K562 (cell line): ENCODE results near the gene NINL. TPM values are rescaled to one million over a fixed set of nuclear protein-coding genes. Genes with fewer than 3 reads are reported as not detected.
A peak's percentile ranks its signal among the peaks of the same experiment; 100 is the strongest.

Experiments
- ATAC-seq: fragments of 200-7000 bp; cut with Tn5 transposase; 3 replicates; pipeline ENCODE4 v1.9.1; 2020; ENCODE audit warnings: moderate library complexity
- BruUV-seq: library from RNA; stranded (reverse); fragments of 400-500 nt; replicated peaks from 2 replicates; lab custom pipeline; 2021; lab: Mats Ljungman, UMichigan
- CTCF ChIA-PET: fragments of 300-600 bp; formaldehyde crosslinking; extraction: SDS; loops from one replicate; lab custom pipeline; 2021; ENCODE audit warnings: low intra/inter-chr PET ratio; lab: Yijun Ruan, JAX
- POLR2A ChIA-PET: fragments of 300-600, 350-650 bp; sonication (Branson Sonifier 250); formaldehyde crosslinking; extraction: SDS; loops from one replicate; lab custom pipeline; 2021; ENCODE audit warnings: antibody characterized with exemption, inconsistent platforms; lab: Yijun Ruan, JAX
- DNase-seq, 4 experiments: peaks; one replicate each; pipeline versions ENCODE4 v3.0.0 to v3.0.0-alpha.2; 2011 to 2018; ENCODE audit warnings: low spot score in 3 of 4, mixed read lengths in 3 of 4; ENCODE audit errors: extremely low read depth in 1 of 4
- FAIRE-seq: peaks from 2 replicates; lab custom pipeline; 2011; peaks lifted over from hg19 to GRCh38; lab: Jason Lieb, UNC
- H2AFZ ChIP-seq: 2 replicates; pipeline ENCODE4 v1.6.0; 2011; ENCODE audit warnings: low read depth, low read length, control low read depth, inconsistent platforms
- H3K27ac ChIP-seq: fragments of 200-600 bp; 3 replicates; pipeline ENCODE4 v1.8.0; 2011; ENCODE audit warnings: low read depth, mild to moderate bottlenecking, control low read depth, inconsistent platforms, low read length, moderate library complexity, mixed read lengths; ENCODE audit errors: extremely low read depth
- H3K27me3 ChIP-seq, 2 experiments: fragments of 300-600 bp in 1 of 2; 2 replicates in 1 of 2; 3 replicates in 1 of 2; pipeline versions ENCODE4 v1.6.0 to v1.8.0; 2011; ENCODE audit warnings: inconsistent platforms in 2 of 2, low read length in 2 of 2, mild to moderate bottlenecking in 1 of 2, mixed read lengths in 1 of 2, moderate library complexity in 1 of 2; ENCODE audit not compliant: control insufficient read depth in 2 of 2, insufficient read depth in 2 of 2
- H3K36me3 ChIP-seq: fragments of 300-600 bp; 3 replicates; pipeline ENCODE4 v1.8.0; 2011; ENCODE audit warnings: mild to moderate bottlenecking, low read length, inconsistent platforms; ENCODE audit not compliant: control insufficient read depth, insufficient read depth
- H3K4me1 ChIP-seq, 2 experiments: fragments of 200-600 bp in 1 of 2; replicated peaks in 1 of 2; 2 replicates in 1 of 2; 3 replicates in 1 of 2; pipeline versions ENCODE4 v1.5.1 to v1.8.0; 2011; ENCODE audit warnings: inconsistent platforms in 2 of 2, low read length in 2 of 2, mild to moderate bottlenecking in 1 of 2, mixed read lengths in 1 of 2, moderate library complexity in 1 of 2; ENCODE audit not compliant: control insufficient read depth in 2 of 2, insufficient read depth in 2 of 2
- H3K4me2 ChIP-seq: 2 replicates; pipeline ENCODE4 v1.6.1; 2011; ENCODE audit warnings: low read length, control low read depth, inconsistent platforms, mixed read lengths; ENCODE audit not compliant: insufficient read depth
- H3K4me3 ChIP-seq: fragments of 200-600 bp; sonication (generic), shearing (Covaris generic); 2 replicates; pipeline ENCODE4 v1.5.1; 2016; ENCODE audit warnings: control low read depth, inconsistent platforms
- H3K79me2 ChIP-seq: fragments of 200-600 bp; 3 replicates; pipeline ENCODE4 v1.8.0; 2011; ENCODE audit warnings: low read length, inconsistent platforms; ENCODE audit not compliant: control insufficient read depth, insufficient read depth
- H3K9ac ChIP-seq, 2 experiments: 2 replicates each; pipeline versions ENCODE4 v1.6.0 to v1.6.1; 2011; ENCODE audit warnings: low read depth in 2 of 2, low read length in 2 of 2, control low read depth in 1 of 2, inconsistent platforms in 1 of 2, mild to moderate bottlenecking in 1 of 2, mixed read lengths in 1 of 2; ENCODE audit not compliant: insufficient read depth in 1 of 2
- H3K9me1 ChIP-seq: one replicate; pipeline ENCODE4 v1.6.0; 2011; ENCODE audit warnings: inconsistent platforms, mild to moderate bottlenecking, low read length, moderate library complexity; ENCODE audit not compliant: control insufficient read depth, insufficient read depth
- H3K9me3 ChIP-seq: replicated peaks from 2 replicates; pipeline ENCODE4 v1.5.1; 2011; ENCODE audit warnings: low read depth, low read length, inconsistent platforms; ENCODE audit not compliant: control insufficient read depth, insufficient read depth
- H4K20me1 ChIP-seq: replicated peaks from 2 replicates; pipeline ENCODE4 v1.6.1; 2011; ENCODE audit warnings: low read length, inconsistent platforms, mixed read lengths; ENCODE audit not compliant: control insufficient read depth, insufficient read depth
- CBFA2T3 ChIP-seq: fragments of 450-650 bp; IDR thresholded peaks from 2 replicates; pipeline ENCODE4 v1.6.1; 2017
- POLR2A ChIP-seq: fragments of 450-650 bp; conservative IDR thresholded peaks from 2 replicates; pipeline ENCODE4 v1.6.1; 2016
- PURB ChIP-seq: sonication (generic); formaldehyde crosslinking; IDR thresholded peaks from 2 replicates; pipeline ENCODE4 v1.9.0; 2021; ENCODE audit warnings: low read depth, mild to moderate bottlenecking, missing genetic modification reagents
- RBM34 ChIP-seq: fragments of 200-400 bp; formaldehyde crosslinking; IDR thresholded peaks from 2 replicates; pipeline ENCODE4 v1.6.1; 2018; ENCODE audit warnings: low read length, borderline replicate concordance; ENCODE audit not compliant: insufficient read depth
- TEAD2 ChIP-seq: fragments of 450-650 bp; IDR thresholded peaks from 2 replicates; pipeline ENCODE4 v1.6.1; 2016; ENCODE audit warnings: missing genetic modification characterization, control low read depth, missing compliant biosample characterization
- WGBS: fragments of 100-300 bp; shearing (Covaris generic); methylation state at CpG from one replicate; pipeline ENCODE4 v1.1.6; 2016; ENCODE audit warnings: low coverage, mixed read lengths; ENCODE audit not compliant: insufficient coverage; ENCODE audit errors: missing lambda C conversion rate; 5-methylcytosine and 5-hydroxymethylcytosine counted together
- in situ Hi-C: fragments of 300-500 bp; cut with MboI; formaldehyde crosslinking; loops from 4 replicates; pipeline ENCODE4 v1.15.0; 2018; ENCODE audit warnings: inconsistent platforms, mixed read lengths
- intact Hi-C: fragments of 100-400 bp; cut with micrococcal nuclease; formaldehyde crosslinking; loops from 2 replicates; pipeline ENCODE4 v1.14.2; 2022
- polyA plus RNA-seq, 8 experiments: library from polyadenylated mRNA; depleted of rRNA in 4 of 8; stranded (reverse) in 5 of 8; unstranded in 3 of 8; fragments of >200 nt; fragmentation: Nextera tagmentation in 2 of 8; fragmentation: Illumina TruSeq in 1 of 8; extraction: Ambion mirVana in 2 of 8; extraction: Trizol in 1 of 8; gene quantifications; 2 replicates each; pipeline versions ENCODE4 v1.2.1 to v1.2.3, GENCODE V29; 2011 to 2014; ENCODE audit warnings: inconsistent platforms in 1 of 8, missing spikeins in 1 of 8
- total RNA-seq, 7 experiments: library from RNA; depleted of rRNA in 6 of 7; stranded (reverse); fragments of >200 nt in 6 of 7; fragmentation: Illumina TruSeq in 2 of 7; extraction: Trizol in 2 of 7; gene quantifications; 2 replicates each; pipeline versions ENCODE4 v1.2.1 to v1.2.3, GENCODE V29; 2011 to 2021; ENCODE audit warnings: low replicate concordance in 1 of 7
- TF ChIP-seq, protein P1 (sequence below), 2 experiments: fragments of 450-650 bp; formaldehyde crosslinking in 1 of 2; IDR thresholded peaks; 2 replicates each; pipeline versions ENCODE4 v1.4.0 to v1.6.1; 2014 to 2020; ENCODE audit warnings: mild to moderate bottlenecking in 2 of 2, borderline replicate concordance in 1 of 2, low read depth in 1 of 2
- TF ChIP-seq, protein P2 (sequence below): sonication (generic); formaldehyde crosslinking; IDR thresholded peaks from 2 replicates; pipeline ENCODE4 v1.8.1; 2023; ENCODE audit warnings: mild to moderate bottlenecking, missing genetic modification reagents
- TF ChIP-seq, protein P3 (sequence below), 2 experiments: fragments of 450-650 bp in 1 of 2; sonication (generic) in 1 of 2; formaldehyde crosslinking in 1 of 2; IDR thresholded peaks in 1 of 2; conservative IDR thresholded peaks in 1 of 2; 2 replicates each; pipeline versions ENCODE4 v1.6.1 to v1.8.1; 2016 to 2023; ENCODE audit warnings: mild to moderate bottlenecking in 2 of 2, moderate library complexity in 2 of 2, inconsistent platforms in 1 of 2, missing genetic modification reagents in 1 of 2
- TF ChIP-seq, protein P4 (sequence below), 2 experiments: fragments of 450-650 bp; IDR thresholded peaks; 2 replicates each; pipeline ENCODE4 v1.6.1; 2016

The NINL gene
- total and polyA plus RNA-seq, 9 of the 15 experiments (the other 6 are each of a cell fraction or from before 2014, with no cell fraction given): 0.03 to 0.22 (median 0.05) TPM; not detected in 5

DNA sequence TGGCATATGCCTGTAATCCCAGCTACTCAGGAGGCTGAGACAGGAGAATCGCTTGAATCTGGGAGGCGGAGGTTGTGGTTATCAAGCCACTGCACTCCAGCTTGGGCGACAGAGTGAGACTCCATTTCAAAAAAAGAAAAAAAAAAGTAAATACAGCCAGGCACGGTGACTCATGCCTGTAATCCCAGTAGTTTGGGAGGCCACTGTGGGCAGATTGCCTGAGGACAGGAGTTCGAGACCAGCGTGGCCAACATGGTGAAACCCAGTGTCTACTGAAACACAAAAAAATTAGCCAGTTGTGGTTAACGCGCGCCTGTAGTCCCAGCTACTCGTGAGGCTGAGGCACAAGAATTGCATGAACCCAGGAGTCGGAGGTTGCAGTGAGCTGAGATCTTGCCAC lies 1.5 kb upstream of the NINL start:
- 16% methylated on average over 10 of the region's 11 CpGs for WGBS
- FAIRE-seq (no peak), DNase-seq (peak in 1 of 4 experiments; percentile 12), ATAC-seq (no peak)
- Histone ChIP-seq H3K27me3 (peaks cover 2 to 20% of the 10 kb centered on the region in 2 experiments; a peak in 4 of 5 replicates), H4K20me1 (no peaks in the 10 kb centered on the region), H3K36me3 (no peaks in the 10 kb centered on the region), H3K4me2 (no peak overlapping the region), H3K4me1 (peaks cover 0 to 8% of the 10 kb centered on the region in 2 experiments; a peak in 2 of 5 replicates), H3K9me3 (no peaks in the 10 kb centered on the region), H3K27ac (no peak overlapping the region), H3K9me1 (no peaks in the 10 kb centered on the region), H2AFZ (no peak overlapping the region), H3K9ac (no peak overlapping the region), H3K79me2 (no peaks in the 10 kb centered on the region), H3K4me3 (no peak overlapping the region)
- no TSS peak for BruUV-seq
- ChIA-PET CTCF (no interaction called here), POLR2A (interaction anchor here (0.6 kb wide), 1 partner anchor 8 kb away, joined by 4 read pairs; no protein-coding TSS in a partner anchor)
- in situ Hi-C loops: no loop called here
- intact Hi-C loops: no loop called here
- TF ChIP-seq, protein P1, sequence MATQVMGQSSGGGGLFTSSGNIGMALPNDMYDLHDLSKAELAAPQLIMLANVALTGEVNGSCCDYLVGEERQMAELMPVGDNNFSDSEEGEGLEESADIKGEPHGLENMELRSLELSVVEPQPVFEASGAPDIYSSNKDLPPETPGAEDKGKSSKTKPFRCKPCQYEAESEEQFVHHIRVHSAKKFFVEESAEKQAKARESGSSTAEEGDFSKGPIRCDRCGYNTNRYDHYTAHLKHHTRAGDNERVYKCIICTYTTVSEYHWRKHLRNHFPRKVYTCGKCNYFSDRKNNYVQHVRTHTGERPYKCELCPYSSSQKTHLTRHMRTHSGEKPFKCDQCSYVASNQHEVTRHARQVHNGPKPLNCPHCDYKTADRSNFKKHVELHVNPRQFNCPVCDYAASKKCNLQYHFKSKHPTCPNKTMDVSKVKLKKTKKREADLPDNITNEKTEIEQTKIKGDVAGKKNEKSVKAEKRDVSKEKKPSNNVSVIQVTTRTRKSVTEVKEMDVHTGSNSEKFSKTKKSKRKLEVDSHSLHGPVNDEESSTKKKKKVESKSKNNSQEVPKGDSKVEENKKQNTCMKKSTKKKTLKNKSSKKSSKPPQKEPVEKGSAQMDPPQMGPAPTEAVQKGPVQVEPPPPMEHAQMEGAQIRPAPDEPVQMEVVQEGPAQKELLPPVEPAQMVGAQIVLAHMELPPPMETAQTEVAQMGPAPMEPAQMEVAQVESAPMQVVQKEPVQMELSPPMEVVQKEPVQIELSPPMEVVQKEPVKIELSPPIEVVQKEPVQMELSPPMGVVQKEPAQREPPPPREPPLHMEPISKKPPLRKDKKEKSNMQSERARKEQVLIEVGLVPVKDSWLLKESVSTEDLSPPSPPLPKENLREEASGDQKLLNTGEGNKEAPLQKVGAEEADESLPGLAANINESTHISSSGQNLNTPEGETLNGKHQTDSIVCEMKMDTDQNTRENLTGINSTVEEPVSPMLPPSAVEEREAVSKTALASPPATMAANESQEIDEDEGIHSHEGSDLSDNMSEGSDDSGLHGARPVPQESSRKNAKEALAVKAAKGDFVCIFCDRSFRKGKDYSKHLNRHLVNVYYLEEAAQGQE (IDR thresholded peaks at IDR 0.05; ENCODE audit: borderline replicate concordance): no peak
- TF ChIP-seq, protein P1 (CRISPR knock-in tag; IDR thresholded peaks at IDR 0.05; ENCODE audit: low read depth): no peak
- TF ChIP-seq, protein P2, sequence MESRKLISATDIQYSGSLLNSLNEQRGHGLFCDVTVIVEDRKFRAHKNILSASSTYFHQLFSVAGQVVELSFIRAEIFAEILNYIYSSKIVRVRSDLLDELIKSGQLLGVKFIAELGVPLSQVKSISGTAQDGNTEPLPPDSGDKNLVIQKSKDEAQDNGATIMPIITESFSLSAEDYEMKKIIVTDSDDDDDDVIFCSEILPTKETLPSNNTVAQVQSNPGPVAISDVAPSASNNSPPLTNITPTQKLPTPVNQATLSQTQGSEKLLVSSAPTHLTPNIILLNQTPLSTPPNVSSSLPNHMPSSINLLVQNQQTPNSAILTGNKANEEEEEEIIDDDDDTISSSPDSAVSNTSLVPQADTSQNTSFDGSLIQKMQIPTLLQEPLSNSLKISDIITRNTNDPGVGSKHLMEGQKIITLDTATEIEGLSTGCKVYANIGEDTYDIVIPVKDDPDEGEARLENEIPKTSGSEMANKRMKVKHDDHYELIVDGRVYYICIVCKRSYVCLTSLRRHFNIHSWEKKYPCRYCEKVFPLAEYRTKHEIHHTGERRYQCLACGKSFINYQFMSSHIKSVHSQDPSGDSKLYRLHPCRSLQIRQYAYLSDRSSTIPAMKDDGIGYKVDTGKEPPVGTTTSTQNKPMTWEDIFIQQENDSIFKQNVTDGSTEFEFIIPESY (CRISPR knock-in tag): no peak
- no peak for TF ChIP-seq TEAD2 (tag)
- TF ChIP-seq CBFA2T3: peak; percentile 26; the same call in 1 of the 2 replicates
- TF ChIP-seq, protein P3, sequence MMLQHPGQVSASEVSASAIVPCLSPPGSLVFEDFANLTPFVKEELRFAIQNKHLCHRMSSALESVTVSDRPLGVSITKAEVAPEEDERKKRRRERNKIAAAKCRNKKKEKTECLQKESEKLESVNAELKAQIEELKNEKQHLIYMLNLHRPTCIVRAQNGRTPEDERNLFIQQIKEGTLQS (IDR thresholded peaks at IDR 0.05): peak; percentile 60
- TF ChIP-seq, protein P3 (CRISPR knock-in tag; conservative IDR thresholded peaks at IDR 0.05): no peak
- TF ChIP-seq PURB (CRISPR knock-in tag): no peak
- no peak for TF ChIP-seq POLR2A
- TF ChIP-seq, protein P4, sequence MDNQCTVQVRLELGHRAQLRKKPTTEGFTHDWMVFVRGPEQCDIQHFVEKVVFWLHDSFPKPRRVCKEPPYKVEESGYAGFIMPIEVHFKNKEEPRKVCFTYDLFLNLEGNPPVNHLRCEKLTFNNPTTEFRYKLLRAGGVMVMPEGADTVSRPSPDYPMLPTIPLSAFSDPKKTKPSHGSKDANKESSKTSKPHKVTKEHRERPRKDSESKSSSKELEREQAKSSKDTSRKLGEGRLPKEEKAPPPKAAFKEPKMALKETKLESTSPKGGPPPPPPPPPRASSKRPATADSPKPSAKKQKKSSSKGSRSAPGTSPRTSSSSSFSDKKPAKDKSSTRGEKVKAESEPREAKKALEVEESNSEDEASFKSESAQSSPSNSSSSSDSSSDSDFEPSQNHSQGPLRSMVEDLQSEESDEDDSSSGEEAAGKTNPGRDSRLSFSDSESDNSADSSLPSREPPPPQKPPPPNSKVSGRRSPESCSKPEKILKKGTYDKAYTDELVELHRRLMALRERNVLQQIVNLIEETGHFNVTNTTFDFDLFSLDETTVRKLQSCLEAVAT (IDR thresholded peaks at IDR 0.05): no peak
- TF ChIP-seq RBM34: no peak
